ENCODE data around the gene ZC3H6. TPM values are rescaled to one million over a fixed set of nuclear protein-coding genes. Genes with fewer than 3 reads are reported as not detected.

ZC3H6 gene
- total and polyA plus RNA-seq, 4 donors = 1.1 to 15.5 (median 6.6) TPM

DNA sequence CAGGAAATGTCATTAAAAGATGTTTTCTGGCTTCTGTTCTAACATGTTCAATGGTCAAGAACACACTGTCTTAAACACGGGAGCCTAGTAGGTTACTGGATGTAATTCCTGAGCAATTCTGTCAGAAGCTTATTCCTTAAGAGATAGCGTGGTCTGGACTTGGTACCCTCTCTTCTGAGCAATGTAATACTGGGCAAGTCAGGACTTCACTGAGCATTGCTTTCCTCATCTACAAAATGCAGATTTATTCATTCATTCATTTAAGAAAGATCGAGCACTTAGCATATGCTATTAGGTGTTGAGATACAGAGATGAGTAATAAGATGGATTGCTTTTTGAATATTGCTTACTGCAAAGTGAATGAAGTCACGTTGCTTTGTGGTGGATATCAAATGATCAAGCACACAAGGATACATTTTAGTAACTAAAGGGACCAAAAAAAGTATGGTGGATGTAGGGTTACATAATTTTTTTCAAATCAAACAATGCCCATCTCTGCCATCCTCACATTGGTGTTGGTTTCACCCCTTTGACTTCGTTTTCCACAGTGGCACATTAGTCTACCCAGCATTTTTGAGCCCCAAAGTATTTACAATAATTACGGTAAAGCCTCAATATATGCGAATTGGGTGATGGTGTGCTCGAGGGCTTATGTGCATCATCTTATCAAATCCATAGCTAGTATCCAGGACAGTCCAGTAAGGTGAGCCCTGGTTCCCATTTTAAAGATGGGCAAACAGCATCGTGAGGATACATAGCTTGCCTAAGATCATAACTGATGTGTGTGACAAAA, 65.3 kb downstream of the ZC3H6 start:
- 89% methylated on average over 9 of the region's 9 CpGs for WGBS, 2 donors
- H3K4me1 ChIP-seq (ENCODE audit: control insufficient read depth in 5 of 5, insufficient read depth in 5 of 5, low read length in 5 of 5) = no peaks in the 10 kb centered on the region
- no peak for ATAC-seq (ENCODE audit: insufficient read depth, low FRiP score)
- H3K36me3 ChIP-seq (ENCODE audit: control insufficient read depth in 4 of 4, insufficient read depth in 4 of 4, low read length in 4 of 4) = no peaks in the 10 kb centered on the region
- H3K9me3 ChIP-seq (ENCODE audit: control insufficient read depth in 4 of 4, insufficient read depth in 3 of 4, low read length in 3 of 4) = no peaks in the 10 kb centered on the region
- H3K27ac ChIP-seq (ENCODE audit: low read depth in 1 of 2, low read length in 1 of 2) = no peak overlapping the region
- no peak for DNase-seq
- H3K9ac ChIP-seq (ENCODE audit: insufficient read depth in 1 of 2, low read length in 2 of 2) = no peak overlapping the region
- H3K4me3 ChIP-seq = no peak overlapping the region
- TF ChIP-seq, protein P1, sequence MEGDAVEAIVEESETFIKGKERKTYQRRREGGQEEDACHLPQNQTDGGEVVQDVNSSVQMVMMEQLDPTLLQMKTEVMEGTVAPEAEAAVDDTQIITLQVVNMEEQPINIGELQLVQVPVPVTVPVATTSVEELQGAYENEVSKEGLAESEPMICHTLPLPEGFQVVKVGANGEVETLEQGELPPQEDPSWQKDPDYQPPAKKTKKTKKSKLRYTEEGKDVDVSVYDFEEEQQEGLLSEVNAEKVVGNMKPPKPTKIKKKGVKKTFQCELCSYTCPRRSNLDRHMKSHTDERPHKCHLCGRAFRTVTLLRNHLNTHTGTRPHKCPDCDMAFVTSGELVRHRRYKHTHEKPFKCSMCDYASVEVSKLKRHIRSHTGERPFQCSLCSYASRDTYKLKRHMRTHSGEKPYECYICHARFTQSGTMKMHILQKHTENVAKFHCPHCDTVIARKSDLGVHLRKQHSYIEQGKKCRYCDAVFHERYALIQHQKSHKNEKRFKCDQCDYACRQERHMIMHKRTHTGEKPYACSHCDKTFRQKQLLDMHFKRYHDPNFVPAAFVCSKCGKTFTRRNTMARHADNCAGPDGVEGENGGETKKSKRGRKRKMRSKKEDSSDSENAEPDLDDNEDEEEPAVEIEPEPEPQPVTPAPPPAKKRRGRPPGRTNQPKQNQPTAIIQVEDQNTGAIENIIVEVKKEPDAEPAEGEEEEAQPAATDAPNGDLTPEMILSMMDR (IDR thresholded peaks at IDR 0.05; ENCODE audit: control extremely low read depth, extremely low read depth) = no peak
- H3K27me3 ChIP-seq (ENCODE audit: control insufficient read depth in 3 of 3, insufficient read depth in 3 of 3, low read length in 2 of 3) = no peaks in the 10 kb centered on the region

DNA sequence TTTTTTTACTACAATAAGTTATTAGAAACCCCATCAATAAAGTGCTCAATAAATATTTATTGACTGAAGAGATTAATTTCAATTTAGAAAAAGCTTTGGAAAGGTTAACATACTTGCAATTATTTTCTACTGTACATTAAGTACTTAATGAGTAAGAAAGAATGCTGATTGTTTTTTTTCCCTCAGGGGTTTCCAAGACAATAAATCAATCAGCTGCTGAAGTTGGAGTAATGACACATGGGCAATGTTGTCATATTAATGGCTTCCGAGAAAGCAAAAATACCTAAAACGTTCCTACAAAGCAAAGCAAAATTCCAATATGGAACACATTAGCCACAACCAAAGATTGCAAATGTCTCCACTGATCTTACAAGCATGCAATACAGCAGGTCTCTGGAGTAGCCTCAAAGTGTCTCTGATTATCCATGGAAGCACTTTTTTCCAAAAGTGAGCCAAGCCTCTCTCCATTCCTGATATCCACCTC, 66.7 kb downstream of the ZC3H6 start:
- H3K4me1 ChIP-seq (ENCODE audit: control insufficient read depth in 5 of 5, insufficient read depth in 5 of 5, low read length in 5 of 5) = no peaks in the 10 kb centered on the region
- H3K27ac ChIP-seq (ENCODE audit: low read depth in 1 of 2, low read length in 1 of 2) = no peak overlapping the region
- no peak for DNase-seq
- H3K9me3 ChIP-seq (ENCODE audit: control insufficient read depth in 4 of 4, insufficient read depth in 3 of 4, low read length in 3 of 4) = no peaks in the 10 kb centered on the region
- no peak for ATAC-seq (ENCODE audit: insufficient read depth, low FRiP score)
- H3K27me3 ChIP-seq (ENCODE audit: control insufficient read depth in 3 of 3, insufficient read depth in 3 of 3, low read length in 2 of 3) = no peaks in the 10 kb centered on the region
- no peak overlapping the region for H3K4me3 ChIP-seq
- TF ChIP-seq, protein P1 (IDR thresholded peaks at IDR 0.05; ENCODE audit: control extremely low read depth, extremely low read depth) = no peak
- WGBS, 2 donors = 81 to 93% methylated on average over 2 of the region's 2 CpGs
- H3K9ac ChIP-seq (ENCODE audit: insufficient read depth in 1 of 2, low read length in 2 of 2) = no peak overlapping the region
- no peaks in the 10 kb centered on the region for H3K36me3 ChIP-seq (ENCODE audit: control insufficient read depth in 4 of 4, insufficient read depth in 4 of 4, low read length in 4 of 4)

DNA sequence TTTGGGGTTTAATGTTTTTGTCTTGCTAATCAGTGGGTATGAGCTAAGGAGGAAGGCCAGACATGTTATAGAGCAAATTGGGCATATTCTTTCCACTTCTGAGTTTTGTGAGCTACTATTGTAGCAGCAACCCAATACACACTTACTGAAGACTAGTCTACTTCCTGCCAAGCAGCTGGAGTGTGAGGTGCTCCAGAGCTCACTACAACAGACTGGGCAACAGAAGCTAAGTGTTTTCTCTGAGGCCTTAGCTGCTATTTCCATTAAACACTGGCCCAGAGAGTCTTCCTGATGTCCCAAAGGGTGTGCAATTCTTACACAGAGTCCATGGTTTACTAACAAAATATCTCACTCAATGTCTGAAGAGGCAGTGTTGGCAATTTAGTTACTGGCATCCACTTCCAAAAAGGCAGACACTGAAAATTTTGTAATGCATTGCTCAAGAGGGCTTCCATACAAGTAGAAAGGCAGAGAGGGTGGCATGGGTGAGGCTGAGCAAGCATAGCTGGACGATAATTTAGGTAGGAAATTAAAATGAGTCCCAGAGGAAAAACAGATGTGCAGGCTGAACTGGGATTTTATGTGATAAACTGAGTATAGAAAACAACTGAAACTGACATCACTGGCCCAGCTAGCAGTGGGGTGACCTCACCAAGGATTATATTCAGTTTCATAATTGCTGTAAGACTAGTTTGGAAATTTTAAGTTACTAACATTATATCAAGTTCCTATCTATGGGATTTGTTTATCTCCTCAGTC, 68.6 kb downstream of the ZC3H6 start:
- DNase-seq (peak in 1 of 3 donors; percentile 6), ATAC-seq (ENCODE audit: insufficient read depth, low FRiP score) (no peak)
- TF ChIP-seq, protein P1 (IDR thresholded peaks at IDR 0.05; ENCODE audit: control extremely low read depth, extremely low read depth) = no peak
- H3K27me3 ChIP-seq (ENCODE audit: control insufficient read depth in 3 of 3, insufficient read depth in 3 of 3, low read length in 2 of 3) = no peaks in the 10 kb centered on the region
- no peak overlapping the region for H3K9ac ChIP-seq (ENCODE audit: insufficient read depth in 1 of 2, low read length in 2 of 2)
- no peak overlapping the region for H3K4me3 ChIP-seq
- H3K36me3 ChIP-seq (ENCODE audit: control insufficient read depth in 4 of 4, insufficient read depth in 4 of 4, low read length in 4 of 4) = no peaks in the 10 kb centered on the region
- no peaks in the 10 kb centered on the region for H3K4me1 ChIP-seq (ENCODE audit: control insufficient read depth in 5 of 5, insufficient read depth in 5 of 5, low read length in 5 of 5)
- no peaks in the 10 kb centered on the region for H3K9me3 ChIP-seq (ENCODE audit: control insufficient read depth in 4 of 4, insufficient read depth in 3 of 4, low read length in 3 of 4)
- no peak overlapping the region for H3K27ac ChIP-seq (ENCODE audit: low read depth in 1 of 2, low read length in 1 of 2)
- WGBS, 2 donors = 38 to 56% methylated on average over 1 of the region's 1 CpG

Data from lung (tissue), 12 donors.